ENCODE results near the gene FSHR.

Gene FSHR

DNA sequence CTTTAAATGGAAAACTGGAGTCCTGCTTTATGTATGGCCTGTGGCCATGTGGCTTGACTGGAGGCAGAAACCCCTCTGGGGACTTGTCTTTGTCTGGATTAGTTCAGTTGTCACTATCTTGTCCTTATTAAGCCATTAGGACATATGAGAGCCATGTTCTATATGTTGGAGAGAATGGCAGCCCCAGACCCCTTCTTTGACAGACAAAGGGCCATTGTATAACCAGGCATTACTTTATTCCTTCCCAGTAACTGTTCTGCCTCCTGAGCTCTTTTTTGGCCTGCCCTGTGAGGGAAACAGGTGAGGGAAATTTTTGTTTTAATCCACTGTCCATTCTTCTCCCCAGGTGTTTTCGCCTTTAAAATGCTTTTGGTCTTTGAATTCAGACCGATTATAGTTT is 43.3 kb downstream of the FSHR start:
- DNase-seq: no peak

GRCh38 chr2:49110571-49110970 is 43.7 kb downstream of the FSHR start:
- no peak for DNase-seq

GRCh38 chr2:49108851-49109250 is 45.5 kb downstream of the FSHR start:
- DNase-seq: no peak

DNA sequence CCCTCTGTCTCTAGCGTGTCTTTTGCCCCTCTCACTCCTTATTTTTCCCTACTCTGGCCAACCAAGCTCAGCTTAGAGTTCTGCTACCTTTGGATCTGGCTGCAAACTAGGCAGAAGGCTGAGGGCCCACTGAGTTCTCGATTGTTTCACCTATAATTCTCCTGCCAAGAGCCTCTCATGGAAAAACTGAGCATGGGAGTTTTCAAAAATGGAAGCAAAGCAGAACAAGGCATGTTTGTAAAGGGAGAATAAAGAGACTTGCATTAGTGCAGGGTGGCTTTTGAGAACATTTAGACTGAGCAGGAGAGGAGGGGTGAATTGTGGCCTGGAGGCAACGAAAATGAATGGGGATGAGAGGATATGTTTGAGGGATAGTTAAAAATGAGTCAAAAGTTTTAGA is 45.9 kb downstream of the FSHR start:
- DNase-seq: no peak

- DNase-seq: peak in 2 of 51 donors; percentile 5 to 9
These were observed 48.8 kb downstream of the FSHR start for GRCh38 chr2:49105506-49105905.

- DNase-seq: no peak
These were observed 52.2 kb downstream of the FSHR start for GRCh38 chr2:49102146-49102545.

DNA sequence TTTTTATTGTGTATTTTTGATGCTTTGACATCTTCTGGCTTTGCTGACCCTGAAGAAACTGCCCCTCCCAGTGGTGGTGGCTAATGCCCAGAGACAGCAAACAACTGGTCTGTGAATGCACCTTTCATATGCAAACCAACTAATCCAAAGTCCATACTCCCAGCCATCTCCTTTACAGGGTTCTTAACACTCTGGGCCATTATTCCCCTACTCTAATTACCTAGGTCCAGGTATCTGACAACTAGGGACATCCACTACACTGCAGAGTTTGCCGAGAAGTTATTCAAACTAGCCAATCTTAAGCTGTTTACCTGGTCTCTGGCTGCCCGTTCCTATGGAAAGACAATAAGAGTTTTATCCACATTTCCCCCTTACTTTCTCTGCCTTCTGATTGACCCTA is 73.6 kb downstream of the FSHR start:
- no peak for DNase-seq

DNA sequence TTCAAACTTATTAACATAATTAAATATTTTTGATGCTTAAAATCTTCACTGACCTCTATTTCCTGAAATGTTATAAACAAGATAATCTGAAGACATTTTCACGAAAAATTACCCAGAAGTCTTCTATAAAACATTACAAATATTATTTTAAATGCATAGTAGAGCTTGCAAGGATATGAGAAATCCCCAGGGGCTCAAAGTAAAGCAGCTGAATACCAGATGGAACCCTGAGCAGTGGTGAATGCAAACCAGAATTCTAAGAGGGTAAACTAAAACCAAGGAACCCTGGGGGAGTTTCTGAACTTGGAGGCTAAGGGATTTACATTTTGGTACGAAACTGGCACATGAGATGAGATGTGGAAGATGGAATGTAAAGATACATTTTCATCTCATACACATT is 83.6 kb downstream of the FSHR start:
- DNase-seq: no peak

- no peak for DNase-seq
These were observed 84.5 kb downstream of the FSHR start for GRCh38 chr2:49069829-49070228.

DNA sequence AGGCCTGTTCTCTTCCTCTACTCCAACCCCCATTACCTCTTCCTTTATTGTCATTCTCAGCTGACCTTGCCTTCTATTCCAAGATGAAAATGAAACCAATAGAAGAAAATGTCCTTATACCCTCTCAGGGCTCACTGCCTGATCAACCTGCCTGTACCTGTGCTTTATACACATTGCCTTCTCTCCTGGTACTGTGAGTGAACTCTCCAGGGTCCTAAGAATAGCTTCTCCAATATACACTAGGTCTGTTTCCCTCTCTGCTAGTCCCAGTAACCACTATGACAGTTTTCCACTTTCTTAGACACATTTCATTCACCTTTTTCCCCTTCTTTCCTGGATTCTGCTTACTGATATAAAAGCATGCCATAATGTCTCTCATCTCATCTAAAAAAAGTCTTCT is 85.7 kb downstream of the FSHR start:
- DNase-seq: no peak

- no peak for DNase-seq
These were observed 86.3 kb downstream of the FSHR start for GRCh38 chr2:49067971-49068370.

DNA sequence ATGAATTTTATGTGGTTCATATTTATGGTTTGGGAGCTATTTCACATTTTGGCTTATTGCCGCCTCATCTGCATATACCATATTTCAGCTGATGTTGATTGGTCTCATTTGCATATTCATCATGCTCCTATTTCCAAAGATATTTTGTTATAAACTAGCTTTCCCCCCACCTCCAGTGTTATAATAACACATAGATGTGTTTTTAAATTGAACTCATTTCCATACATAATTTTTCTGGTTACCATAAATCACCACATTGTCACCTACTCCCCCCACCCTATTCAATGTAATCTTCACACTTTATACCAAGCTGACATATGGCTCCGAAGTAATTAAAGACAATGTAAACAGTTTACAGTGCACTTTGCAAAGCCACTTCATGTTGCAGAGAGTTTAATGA is 101.2 kb downstream of the FSHR start:
- DNase-seq: no peak

DNA sequence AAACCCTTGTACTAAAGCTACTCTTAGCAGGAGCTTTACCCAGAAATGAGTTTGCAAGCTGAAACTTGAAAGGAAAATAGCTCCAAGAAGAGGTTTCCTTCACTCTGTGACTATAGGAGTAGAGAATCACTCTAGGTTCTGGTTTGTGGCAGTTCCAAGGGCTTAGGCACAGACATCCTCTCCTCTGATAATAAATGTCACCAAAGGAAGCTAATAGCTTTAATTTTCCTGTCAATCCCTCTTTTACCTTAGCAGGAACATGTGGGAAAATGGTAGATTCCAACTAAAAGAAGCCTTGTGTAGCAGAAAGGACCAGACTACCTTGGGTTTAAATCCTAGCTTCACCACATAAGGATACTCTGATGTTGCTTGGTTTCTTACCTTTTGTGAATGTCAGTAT is 104.0 kb downstream of the FSHR start:
- no peak for DNase-seq

GRCh38 chr2:49049161-49049560 is 105.2 kb downstream of the FSHR start:
- no peak for DNase-seq

GRCh38 chr2:49045083-49045482 is 109.2 kb downstream of the FSHR start:
- no peak for DNase-seq

DNA sequence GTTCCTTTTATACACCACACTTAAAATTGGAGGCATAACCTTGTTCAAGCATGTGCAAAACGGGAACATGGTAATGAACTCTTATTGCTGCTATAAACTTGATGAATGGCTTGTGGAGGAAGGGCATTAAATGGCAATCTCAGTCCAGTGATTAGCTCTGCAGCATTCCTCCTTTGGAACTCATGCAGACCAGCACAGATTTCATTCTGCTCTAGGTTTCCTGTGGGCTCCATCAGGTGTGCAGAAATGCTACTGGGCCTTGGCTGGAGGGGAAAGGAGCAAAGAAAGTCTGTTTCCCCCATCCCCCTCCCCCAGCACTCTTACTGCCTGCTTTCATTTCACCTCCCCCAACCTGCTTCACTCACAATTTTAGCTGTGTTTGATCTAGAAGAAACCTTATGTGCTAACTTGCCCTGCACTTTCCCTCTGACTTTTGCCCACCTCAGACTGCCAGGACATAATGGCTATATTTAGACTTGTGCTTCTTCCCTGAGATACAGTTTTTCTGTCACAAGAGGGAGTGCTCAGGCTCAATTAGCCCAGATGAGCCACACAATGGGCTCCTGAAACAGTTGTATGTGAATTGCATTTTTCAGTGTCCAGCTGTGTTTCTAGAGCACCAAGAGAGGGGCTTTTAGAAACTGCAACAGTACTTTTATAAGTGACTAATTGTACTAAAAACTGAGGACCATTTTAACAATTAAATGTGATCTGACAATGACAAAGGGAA is 109.8 kb downstream of the FSHR start:
- no peak for DNase-seq

- DNase-seq: no peak
These were observed 110.8 kb downstream of the FSHR start for GRCh38 chr2:49043405-49043982.

GRCh38 chr2:49042488-49042887 is 111.8 kb downstream of the FSHR start:
- no peak for DNase-seq

GRCh38 chr2:49041061-49041460 is 113.3 kb downstream of the FSHR start:
- no peak for DNase-seq

- DNase-seq: no peak
These were observed 117.1 kb downstream of the FSHR start for GRCh38 chr2:49037197-49037596.

DNA sequence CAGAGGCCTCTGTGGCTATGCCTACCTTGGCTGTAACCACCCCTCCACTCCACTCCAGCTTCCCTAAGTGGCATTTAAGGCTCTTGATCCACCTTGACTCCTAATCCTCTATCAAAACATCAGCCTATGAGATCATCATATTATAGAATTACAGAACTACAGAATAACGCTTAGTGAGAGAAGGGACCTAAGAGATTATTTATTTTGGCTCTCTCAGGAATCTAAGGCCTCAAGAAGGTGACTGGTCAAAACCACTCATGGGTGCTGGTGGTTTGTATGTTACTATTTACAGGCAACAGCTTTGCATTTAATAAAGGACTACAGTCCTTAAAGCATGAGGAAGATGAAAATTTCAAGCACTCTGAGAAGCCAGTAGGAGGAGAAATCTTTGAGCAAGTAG is 118.8 kb downstream of the FSHR start:
- DNase-seq: no peak

GRCh38 chr2:49033394-49034185 is 120.7 kb downstream of the FSHR start:
- DNase-seq: no peak

DNA sequence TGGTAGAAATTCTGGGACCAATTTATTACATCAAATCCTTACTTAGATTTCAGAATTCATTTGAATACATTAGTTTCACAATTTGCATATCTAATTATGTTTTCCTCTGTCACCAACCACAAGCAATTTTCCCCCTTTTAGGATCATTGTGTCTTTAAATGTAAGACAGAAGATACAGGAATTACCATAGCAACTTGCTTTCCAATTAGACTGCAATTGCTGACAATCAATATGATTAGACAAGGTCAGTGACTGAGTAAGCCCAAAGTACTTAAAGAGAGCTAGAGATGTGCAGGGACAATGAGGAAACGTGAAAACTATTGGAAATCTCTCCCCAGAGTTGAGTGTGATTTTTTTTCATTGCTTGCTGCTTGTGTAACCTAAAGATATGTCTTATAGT is 121.4 kb downstream of the FSHR start:
- peak in 1 of 51 donors; percentile 5 for DNase-seq
